H9 (cell line): Measurements from ENCODE around the gene NKAIN1. TPM values are rescaled to one million over a fixed set of nuclear protein-coding genes. Genes with fewer than 3 reads are reported as not detected.

ENCODE experiments used
- DNase-seq: peaks from one replicate; pipeline ENCODE4 v3.0.0-alpha.2; 2017
- H2AFZ ChIP-seq: one replicate; pipeline ENCODE4 v1.6.1; 2013; ENCODE audit warnings: mild to moderate bottlenecking, low read length, control low read depth, moderate library complexity
- H2AK5ac ChIP-seq: 2 replicates; pipeline ENCODE4 v1.6.1; 2013; ENCODE audit warnings: low read length, control low read depth, mixed read lengths; ENCODE audit not compliant: insufficient read length
- H2BK120ac ChIP-seq: one replicate; pipeline ENCODE4 v1.6.1; 2013; ENCODE audit warnings: low read depth, mild to moderate bottlenecking, low read length, control low read depth, inconsistent platforms; ENCODE audit not compliant: poor library complexity, severe bottlenecking
- H2BK12ac ChIP-seq: 2 replicates; pipeline ENCODE4 v1.6.1; 2013; ENCODE audit warnings: low read length, control low read depth, mixed read lengths, low read depth; ENCODE audit not compliant: insufficient read length
- H2BK15ac ChIP-seq: 2 replicates; pipeline ENCODE4 v1.6.1; 2013; ENCODE audit warnings: low read depth, low read length, control low read depth
- H2BK20ac ChIP-seq: one replicate; pipeline ENCODE4 v1.6.1; 2013; ENCODE audit warnings: low read depth, mild to moderate bottlenecking, low read length, control low read depth, inconsistent platforms; ENCODE audit not compliant: poor library complexity, severe bottlenecking
- H2BK5ac ChIP-seq: 2 replicates; pipeline ENCODE4 v1.6.1; 2013; ENCODE audit warnings: low read length, control low read depth, mixed read lengths; ENCODE audit not compliant: insufficient read length
- H3K14ac ChIP-seq: 2 replicates; pipeline ENCODE4 v1.6.1; 2013; ENCODE audit warnings: low read length, control low read depth; ENCODE audit not compliant: insufficient read depth
- H3K18ac ChIP-seq: 2 replicates; pipeline ENCODE4 v1.6.1; 2013; ENCODE audit warnings: low read depth, mild to moderate bottlenecking, mixed read lengths, low read length, control low read depth; ENCODE audit not compliant: insufficient read length
- H3K23ac ChIP-seq: 2 replicates; pipeline ENCODE4 v1.6.1; 2013; ENCODE audit warnings: low read length, control low read depth, mixed read lengths, low read depth; ENCODE audit not compliant: insufficient read length
- H3K23me2 ChIP-seq: 2 replicates; pipeline ENCODE4 v1.6.1; 2013; ENCODE audit warnings: low read depth, mild to moderate bottlenecking, mixed read lengths, low read length, control low read depth; ENCODE audit not compliant: insufficient read length, poor library complexity, severe bottlenecking
- H3K27ac ChIP-seq: 2 replicates; pipeline ENCODE4 v1.5.1; 2013; ENCODE audit warnings: low read length, control low read depth, mixed read lengths, low read depth; ENCODE audit not compliant: insufficient read length
- H3K27me3 ChIP-seq: 2 replicates; pipeline ENCODE4 v1.6.1; 2013; ENCODE audit warnings: low read length, control low read depth, inconsistent platforms; ENCODE audit not compliant: insufficient read depth
- H3K4ac ChIP-seq: 2 replicates; pipeline ENCODE4 v1.6.1; 2013; ENCODE audit warnings: low read depth, mild to moderate bottlenecking, control low read depth, inconsistent platforms, low read length, moderate library complexity
- H3K4me1 ChIP-seq: 2 replicates; pipeline ENCODE4 v1.6.1; 2013; ENCODE audit warnings: low read length, control low read depth, inconsistent platforms; ENCODE audit not compliant: insufficient read depth
- H3K4me2 ChIP-seq: 2 replicates; pipeline ENCODE4 v1.6.1; 2013; ENCODE audit warnings: low read length, control low read depth, mixed read lengths; ENCODE audit not compliant: insufficient read length, insufficient read depth
- H3K56ac ChIP-seq: 2 replicates; pipeline ENCODE4 v1.6.1; 2013; ENCODE audit warnings: low read depth, mild to moderate bottlenecking, mixed read lengths, low read length, control low read depth; ENCODE audit not compliant: insufficient read length
- H3K79me1 ChIP-seq: 2 replicates; pipeline ENCODE4 v1.6.1; 2013; ENCODE audit warnings: low read depth, mild to moderate bottlenecking, moderate library complexity, low read length, control low read depth, inconsistent platforms; ENCODE audit not compliant: insufficient read depth, poor library complexity, severe bottlenecking
- H3K79me2 ChIP-seq: 2 replicates; pipeline ENCODE4 v1.6.1; 2013; ENCODE audit warnings: low read length, control low read depth, inconsistent platforms; ENCODE audit not compliant: insufficient read depth
- H3K9ac ChIP-seq: 2 replicates; pipeline ENCODE4 v1.6.1; 2013; ENCODE audit warnings: low read length, control low read depth, mixed read lengths; ENCODE audit not compliant: insufficient read length; ENCODE audit errors: extremely low read depth
- H3K9me3 ChIP-seq: one replicate; pipeline ENCODE4 v1.6.1; 2013; ENCODE audit warnings: low read depth, low read length, inconsistent platforms; ENCODE audit not compliant: control insufficient read depth
- H3T11ph ChIP-seq: one replicate; pipeline ENCODE4 v1.6.1; 2013; ENCODE audit warnings: mild to moderate bottlenecking, low read length, control low read depth, inconsistent platforms
- H4K20me1 ChIP-seq: one replicate; pipeline ENCODE4 v1.6.1; 2013; ENCODE audit not compliant: control insufficient read depth, insufficient read length, insufficient read depth
- H4K5ac ChIP-seq: 2 replicates; pipeline ENCODE4 v1.6.1; 2013; ENCODE audit warnings: low read depth, mild to moderate bottlenecking, mixed read lengths, low read length, control low read depth; ENCODE audit not compliant: insufficient read length
- H4K8ac ChIP-seq: replicated peaks from 2 replicates; pipeline ENCODE4 v1.6.1; 2013; ENCODE audit warnings: low read length, control low read depth, mixed read lengths, low read depth; ENCODE audit not compliant: insufficient read length
- H4K91ac ChIP-seq: 2 replicates; pipeline ENCODE4 v1.6.1; 2013; ENCODE audit warnings: low read depth, mild to moderate bottlenecking, moderate library complexity, mixed read lengths, low read length, control low read depth; ENCODE audit not compliant: insufficient read length
- H3K27ac Mint-ChIP-seq, 3 experiments: 2 replicates in 2 of 3; 3 replicates in 1 of 3; pipeline ENCODE4 v1.8.0; 2020 to 2021; ENCODE audit warnings: mixed read lengths in 3 of 3, mild to moderate bottlenecking in 1 of 3, moderate library complexity in 1 of 3
- H3K27me3 Mint-ChIP-seq: 2 replicates; pipeline ENCODE4 v1.8.0; 2021; ENCODE audit warnings: low read depth, mild to moderate bottlenecking, moderate library complexity, mixed read lengths
- H3K36me3 Mint-ChIP-seq, 3 experiments: 2 replicates in 2 of 3; 3 replicates in 1 of 3; pipeline ENCODE4 v1.8.0; 2020 to 2021; ENCODE audit warnings: low read depth in 3 of 3, mixed read lengths in 3 of 3; ENCODE audit not compliant: insufficient read depth in 1 of 3
- H3K4me1 Mint-ChIP-seq, 2 experiments: 2 replicates each; pipeline ENCODE4 v1.8.0; 2020; ENCODE audit warnings: mixed read lengths in 2 of 2
- H3K4me3 Mint-ChIP-seq, 2 experiments: 2 replicates in 1 of 2; 3 replicates in 1 of 2; pipeline ENCODE4 v1.8.0; 2020 to 2021; ENCODE audit warnings: mild to moderate bottlenecking in 2 of 2, mixed read lengths in 2 of 2, moderate library complexity in 1 of 2
- H3K9me3 Mint-ChIP-seq, 2 experiments: 2 replicates in 1 of 2; 3 replicates in 1 of 2; pipeline ENCODE4 v1.8.0; 2020; ENCODE audit warnings: mild to moderate bottlenecking in 2 of 2, mixed read lengths in 2 of 2, moderate library complexity in 1 of 2
- CTCF ChIP-seq: fragments of 200-600 bp; sonication (generic); conservative IDR thresholded peaks from 3 replicates; pipeline ENCODE4 v1.8.0; 2021; ENCODE audit warnings: antibody characterized with exemption, mild to moderate bottlenecking
- WGBS: extraction: QIAGEN DNeasy Blood & Tissue Kit; methylation state at CpG from one replicate; pipeline ENCODE4 v1.1.7; 2013; ENCODE audit warnings: missing lambda C conversion rate, low lambda C conversion rate, mixed read lengths; ENCODE audit not compliant: insufficient read length; ENCODE audit errors: extremely low coverage; 5-methylcytosine and 5-hydroxymethylcytosine counted together
- total RNA-seq: library from RNA; stranded (reverse); gene quantifications from 2 replicates; pipeline ENCODE4 v1.2.1, GENCODE V29; 2021

Gene NKAIN1
- total RNA-seq, 1 experiment from 2014 or later = 25.6 TPM

GRCh38 chr1:31215065-31215570 is 24.6 kb downstream of the NKAIN1 start:
- Histone ChIP-seq H3T11ph (no peak overlapping the region), H2BK120ac (no peak overlapping the region), H3K14ac (no peak overlapping the region; the same call in 1 of the 2 replicates), H2BK15ac (no peak overlapping the region), H3K56ac (no peak overlapping the region), H3K23me2 (no peaks in the 10 kb centered on the region), H4K5ac (no peak overlapping the region), H4K8ac (no peak overlapping the region), H3K4me2 (no peak overlapping the region), H2AFZ (no peak overlapping the region), H3K79me2 (no peaks in the 10 kb centered on the region; the same call in 1 of the 2 replicates), H3K9ac (no peak overlapping the region), H2BK20ac (no peak overlapping the region), H2AK5ac (no peak overlapping the region), H3K4ac (no peak overlapping the region), H3K27me3 (no peaks in the 10 kb centered on the region), H2BK12ac (no peak overlapping the region), H3K18ac (no peak overlapping the region), H4K91ac (no peak overlapping the region), H2BK5ac (no peak overlapping the region), H4K20me1 (no peaks in the 10 kb centered on the region), H3K23ac (no peak overlapping the region), H3K4me1 (no peaks in the 10 kb centered on the region; the same call in 1 of the 2 replicates), H3K79me1 (no peaks in the 10 kb centered on the region), H3K9me3 (no peaks in the 10 kb centered on the region), H3K27ac (no peak overlapping the region)
- Mint-ChIP-seq H3K4me1 (peaks cover 15 to 21% of the 10 kb centered on the region in 2 experiments), H3K27me3 (no peaks in the 10 kb centered on the region), H3K9me3 (no peaks in the 10 kb centered on the region), H3K4me3 (no peak overlapping the region), H3K36me3 (no peaks in the 10 kb centered on the region), H3K27ac (no peak overlapping the region)
- TF ChIP-seq CTCF = no peak
- no peak for DNase-seq
- no CpG with 5 or more reads among the region's 11 CpGs for WGBS
